OCI-LY7 (cell line): ENCODE results near the gene PRSS8. TPM values are rescaled to one million over a fixed set of nuclear protein-coding genes. Genes with fewer than 3 reads are reported as not detected.

ENCODE experiments used
- BruUV-seq: library from RNA; stranded (reverse); fragments of 400-500 nt; replicated peaks from 2 replicates; lab custom pipeline; 2021; lab: Mats Ljungman, UMichigan
- CTCF ChIA-PET: fragments of 300-600 bp; sonication (Branson Sonifier 250); formaldehyde crosslinking; loops from one replicate; lab custom pipeline; 2022; ENCODE audit warnings: antibody characterized with exemption; ENCODE audit not compliant: unreplicated experiment; lab: Charles Lee
- POLR2A ChIA-PET: fragments of 300-600 bp; sonication (Branson Sonifier 250); formaldehyde crosslinking; loops from one replicate; lab custom pipeline; 2022; ENCODE audit warnings: antibody characterized with exemption; lab: Charles Lee
- DNase-seq: peaks from one replicate; pipeline ENCODE4 v3.0.0-alpha.2; 2015; ENCODE audit warnings: low spot score
- H2AFZ ChIP-seq: fragments of 200-600 bp; sonication (generic), shearing (Covaris generic); 2 replicates; pipeline ENCODE4 v1.6.1; 2014; ENCODE audit warnings: mild to moderate bottlenecking, antibody characterized with exemption, low read length, moderate library complexity
- H3K27ac ChIP-seq: fragments of 200-600 bp; sonication (generic); 2 replicates; pipeline ENCODE4 v1.5.1; 2014; ENCODE audit warnings: mixed run types, low read depth, mild to moderate bottlenecking, moderate library complexity, low read length, inconsistent platforms; ENCODE audit not compliant: poor library complexity, severe bottlenecking
- H3K36me3 ChIP-seq: fragments of 200-600 bp; sonication (generic); 2 replicates; pipeline ENCODE4 v1.6.1; 2014; ENCODE audit warnings: mild to moderate bottlenecking, antibody characterized with exemption, low read length, moderate library complexity, mixed read lengths; ENCODE audit not compliant: insufficient read depth
- H3K4me1 ChIP-seq: fragments of 200-600 bp; sonication (generic); 2 replicates; pipeline ENCODE4 v1.5.1; 2014; ENCODE audit warnings: mild to moderate bottlenecking, low read length; ENCODE audit not compliant: insufficient read depth, poor library complexity, severe bottlenecking
- H3K4me2 ChIP-seq: fragments of 200-600 bp; sonication (generic); 2 replicates; pipeline ENCODE4 v1.6.1; 2014; ENCODE audit warnings: mild to moderate bottlenecking, low read length
- H3K4me3 ChIP-seq: fragments of 200-600 bp; sonication (generic); 2 replicates; pipeline ENCODE4 v1.5.1; 2014; ENCODE audit warnings: mild to moderate bottlenecking, low read depth, low read length; ENCODE audit not compliant: poor library complexity, severe bottlenecking
- H3K79me2 ChIP-seq: fragments of 200-600 bp; sonication (generic); 2 replicates; pipeline ENCODE4 v1.6.1; 2016; ENCODE audit warnings: low read depth, mild to moderate bottlenecking, low read length, moderate library complexity, mixed read lengths; ENCODE audit not compliant: insufficient read depth
- H3K9me2 ChIP-seq: fragments of 200-600 bp; sonication (generic); 2 replicates; pipeline ENCODE4 v1.6.1; 2016; ENCODE audit warnings: mild to moderate bottlenecking, low read length, mixed read lengths; ENCODE audit not compliant: insufficient read depth
- H3K9me3 ChIP-seq: fragments of 200-600 bp; sonication (generic); 2 replicates; pipeline ENCODE4 v1.6.1; 2014; ENCODE audit warnings: mild to moderate bottlenecking, mixed run types, low read length, mixed read lengths
- H4K20me1 ChIP-seq: fragments of 200-600 bp; sonication (generic); 2 replicates; pipeline ENCODE4 v1.6.1; 2014; ENCODE audit warnings: mild to moderate bottlenecking, antibody characterized with exemption, low read length, moderate library complexity, mixed read lengths; ENCODE audit not compliant: insufficient read depth
- EZH2phosphoT487 ChIP-seq: fragments of 200-600 bp; sonication (generic); IDR thresholded peaks from 2 replicates; pipeline ENCODE4 v1.6.1; 2018; ENCODE audit warnings: low read depth, borderline replicate concordance, mild to moderate bottlenecking, mixed run types, antibody characterized with exemption, low read length, moderate library complexity, mixed read lengths
- intact Hi-C: fragments of 100-400 bp; cut with micrococcal nuclease; formaldehyde crosslinking; loops from one replicate; pipeline ENCODE4 v1.10.0; 2022; ENCODE audit not compliant: unreplicated experiment
- total RNA-seq, 2 experiments: library from RNA; depleted of rRNA in 1 of 2; stranded (reverse); fragments of >200 nt in 1 of 2; shearing (Covaris generic) in 1 of 2; gene quantifications; 2 replicates each; pipeline ENCODE4 v1.2.3, GENCODE V29; 2014 to 2022
- TF ChIP-seq, protein P1 (sequence below): fragments of 200-600 bp; sonication (generic); conservative IDR thresholded peaks from 2 replicates; pipeline ENCODE4 v1.5.1; 2014; ENCODE audit warnings: mild to moderate bottlenecking, antibody characterized with exemption, low read length, moderate library complexity, mixed read lengths

Gene PRSS8
- total RNA-seq, 2 experiments from 2014 or later = not detected

DNA sequence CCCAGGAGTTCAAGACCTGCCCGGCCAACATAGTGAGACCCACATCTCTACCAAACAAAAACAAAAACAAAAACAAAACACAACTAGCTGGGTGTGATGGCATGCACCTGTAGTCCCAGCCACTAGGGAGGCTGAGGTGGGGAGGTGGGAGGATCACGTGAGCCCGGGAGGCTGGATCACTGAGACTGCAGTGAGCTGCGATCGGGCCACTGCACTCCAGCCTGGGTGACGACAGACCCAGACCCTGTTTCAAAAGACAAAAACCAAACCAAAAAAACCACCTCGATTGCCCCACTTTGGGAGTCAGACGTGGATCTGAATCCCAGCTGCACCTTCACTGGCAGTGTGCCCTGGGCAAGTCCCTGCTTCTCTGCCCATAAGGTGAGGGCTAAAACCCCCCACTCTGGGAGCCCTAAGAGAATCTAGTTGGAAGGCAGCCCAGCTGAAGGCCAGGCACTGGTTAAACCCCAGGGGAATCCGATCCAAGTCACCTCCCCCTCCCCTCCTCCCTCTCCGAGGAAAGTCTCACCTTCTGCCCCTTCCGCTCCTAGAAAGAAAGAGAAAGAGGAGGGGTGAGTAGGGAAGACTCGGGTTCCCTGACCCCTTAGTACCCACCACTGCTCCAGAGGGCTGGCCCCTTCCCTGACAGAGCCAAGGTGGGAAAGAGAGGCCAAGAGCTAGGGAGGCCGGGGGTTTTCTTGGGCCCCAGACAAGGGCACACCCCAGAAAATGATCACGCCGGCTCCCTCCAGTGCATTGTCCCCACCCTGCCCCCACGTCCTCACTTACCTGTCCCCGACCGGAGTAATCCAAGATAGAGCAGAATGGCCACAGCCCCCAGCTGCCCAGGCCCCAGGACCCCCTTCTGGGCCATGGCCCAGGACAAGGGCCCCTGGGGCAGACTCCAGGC, 647 bp downstream of the PRSS8 start:
- no peak overlapping the region for H2AFZ ChIP-seq
- H3K9me3 ChIP-seq = no peaks in the 10 kb centered on the region
- H3K9me2 ChIP-seq = no peaks in the 10 kb centered on the region
- H4K20me1 ChIP-seq = no peaks in the 10 kb centered on the region
- ChIA-PET POLR2A (interaction anchor here (2.2 kb wide), 1 partner anchor 17 kb away, joined by 4 read pairs; the partner anchor contains the start of gene KAT8), CTCF (no interaction called here)
- no peaks in the 10 kb centered on the region for H3K4me1 ChIP-seq
- no peak overlapping the region for H3K4me2 ChIP-seq
- no peak overlapping the region for H3K4me3 ChIP-seq
- no peak overlapping the region for H3K27ac ChIP-seq
- no peaks in the 10 kb centered on the region for H3K79me2 ChIP-seq
- intact Hi-C loops = no loop called here
- DNase-seq = no peak
- H3K36me3 ChIP-seq = peaks cover 21% of the 10 kb centered on the region; the same call in 1 of the 2 replicates
- no TSS peak for BruUV-seq
- no peak for TF ChIP-seq EZH2phosphoT487
- TF ChIP-seq, protein P1, sequence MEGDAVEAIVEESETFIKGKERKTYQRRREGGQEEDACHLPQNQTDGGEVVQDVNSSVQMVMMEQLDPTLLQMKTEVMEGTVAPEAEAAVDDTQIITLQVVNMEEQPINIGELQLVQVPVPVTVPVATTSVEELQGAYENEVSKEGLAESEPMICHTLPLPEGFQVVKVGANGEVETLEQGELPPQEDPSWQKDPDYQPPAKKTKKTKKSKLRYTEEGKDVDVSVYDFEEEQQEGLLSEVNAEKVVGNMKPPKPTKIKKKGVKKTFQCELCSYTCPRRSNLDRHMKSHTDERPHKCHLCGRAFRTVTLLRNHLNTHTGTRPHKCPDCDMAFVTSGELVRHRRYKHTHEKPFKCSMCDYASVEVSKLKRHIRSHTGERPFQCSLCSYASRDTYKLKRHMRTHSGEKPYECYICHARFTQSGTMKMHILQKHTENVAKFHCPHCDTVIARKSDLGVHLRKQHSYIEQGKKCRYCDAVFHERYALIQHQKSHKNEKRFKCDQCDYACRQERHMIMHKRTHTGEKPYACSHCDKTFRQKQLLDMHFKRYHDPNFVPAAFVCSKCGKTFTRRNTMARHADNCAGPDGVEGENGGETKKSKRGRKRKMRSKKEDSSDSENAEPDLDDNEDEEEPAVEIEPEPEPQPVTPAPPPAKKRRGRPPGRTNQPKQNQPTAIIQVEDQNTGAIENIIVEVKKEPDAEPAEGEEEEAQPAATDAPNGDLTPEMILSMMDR = no peak

DNA sequence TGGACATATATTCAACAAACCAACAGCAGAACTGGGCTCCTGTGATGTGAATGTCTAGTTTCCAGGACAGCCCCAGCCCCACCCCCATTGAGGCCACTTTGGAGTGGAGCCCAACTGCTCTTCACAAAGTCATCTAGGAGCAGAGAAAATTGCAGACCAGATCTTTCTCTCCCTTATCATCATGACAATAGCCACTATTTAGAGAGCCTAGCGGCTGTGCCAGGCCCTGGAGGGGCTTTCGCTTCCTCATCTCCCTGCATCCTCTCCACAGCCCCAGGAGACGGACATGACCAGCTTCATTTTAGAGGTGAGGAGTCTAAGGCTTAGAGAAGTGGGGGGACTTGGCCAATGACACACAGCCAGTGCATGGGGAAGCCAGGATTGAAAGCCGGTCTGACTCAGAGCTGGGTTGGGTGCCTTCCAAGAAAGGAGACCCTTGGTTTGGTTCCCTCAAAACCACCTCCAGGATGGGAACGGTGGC, 1.4 kb downstream of the PRSS8 start:
- POLR2A ChIA-PET = no interaction called here
- intact Hi-C loops = no loop called here
- Histone ChIP-seq H3K9me2 (no peaks in the 10 kb centered on the region), H3K27ac (no peak overlapping the region), H3K79me2 (no peaks in the 10 kb centered on the region), H3K9me3 (no peaks in the 10 kb centered on the region), H4K20me1 (no peaks in the 10 kb centered on the region), H3K4me1 (no peaks in the 10 kb centered on the region), H3K4me3 (no peak overlapping the region), H2AFZ (no peak overlapping the region), H3K4me2 (no peak overlapping the region), H3K36me3 (peaks cover 25% of the 10 kb centered on the region; the same call in 1 of the 2 replicates)
- no peak for DNase-seq
- CTCF ChIA-PET = no interaction called here
- no TSS peak for BruUV-seq
- no peak for TF ChIP-seq EZH2phosphoT487
- TF ChIP-seq, protein P1 = no peak
